ENCODE results near the gene ZNF521. TPM values are rescaled to one million over a fixed set of nuclear protein-coding genes. Genes with fewer than 3 reads are reported as not detected.

Gene ZNF521
- total RNA-seq, 2 experiments from 2014 or later = 0.85 to 2.8 TPM

GRCh38 chr18:25284281-25284680, 67.7 kb downstream of the ZNF521 start:
- H4K20me1 ChIP-seq (ENCODE audit: insufficient read depth, low read length) = no peaks in the 10 kb centered on the region
- BruUV-seq (replicated peaks) = no TSS peak
- no peak overlapping the region for H3K4me3 ChIP-seq (ENCODE audit: low read depth, low read length, poor library complexity, severe bottlenecking)
- H3K27ac ChIP-seq (ENCODE audit: low read depth, low read length, poor library complexity, severe bottlenecking) = no peak overlapping the region
- TF ChIP-seq EZH2phosphoT487 (IDR thresholded peaks at IDR 0.05; ENCODE audit: borderline replicate concordance, low read depth, low read length) = no peak
- no peak for TF ChIP-seq CTCF (conservative IDR thresholded peaks at IDR 0.05; ENCODE audit: low read length)
- POLR2A ChIA-PET = no interaction called here
- no peak overlapping the region for H2AFZ ChIP-seq (ENCODE audit: low read length)
- no peaks in the 10 kb centered on the region for H3K36me3 ChIP-seq (ENCODE audit: insufficient read depth, low read length)
- no peaks in the 10 kb centered on the region for H3K79me2 ChIP-seq (ENCODE audit: insufficient read depth, low read depth, low read length)
- H3K4me2 ChIP-seq (ENCODE audit: low read length) = no peak overlapping the region
- no peaks in the 10 kb centered on the region for H3K4me1 ChIP-seq (ENCODE audit: insufficient read depth, low read length, poor library complexity, severe bottlenecking)
- CTCF ChIA-PET (ENCODE audit: unreplicated experiment) = no interaction called here
- H3K9me2 ChIP-seq (ENCODE audit: insufficient read depth, low read length) = no peaks in the 10 kb centered on the region
- intact Hi-C loops (cut with micrococcal nuclease; ENCODE audit: unreplicated experiment) = no loop called here
- DNase-seq (ENCODE audit: low spot score) = no peak
- no peaks in the 10 kb centered on the region for H3K9me3 ChIP-seq (ENCODE audit: low read length)

- no peak overlapping the region for H3K4me2 ChIP-seq (ENCODE audit: low read length)
- TF ChIP-seq CTCF (conservative IDR thresholded peaks at IDR 0.05; ENCODE audit: low read length) (no peak), EZH2phosphoT487 (IDR thresholded peaks at IDR 0.05; ENCODE audit: borderline replicate concordance, low read depth, low read length) (no peak)
- BruUV-seq (replicated peaks) = no TSS peak
- DNase-seq (ENCODE audit: low spot score) = no peak
- ChIA-PET CTCF (ENCODE audit: unreplicated experiment) (no interaction called here), POLR2A (interaction anchor here (0.5 to 0.6 kb wide), 4 partner anchors 15 to 512 kb away, joined by 3 to 4 read pairs (median 4); no protein-coding TSS in a partner anchor)
- no peak overlapping the region for H2AFZ ChIP-seq (ENCODE audit: low read length)
- no peaks in the 10 kb centered on the region for H3K79me2 ChIP-seq (ENCODE audit: insufficient read depth, low read depth, low read length)
- intact Hi-C loops (cut with micrococcal nuclease; ENCODE audit: unreplicated experiment) = no loop called here
- no peaks in the 10 kb centered on the region for H3K9me2 ChIP-seq (ENCODE audit: insufficient read depth, low read length)
- no peaks in the 10 kb centered on the region for H4K20me1 ChIP-seq (ENCODE audit: insufficient read depth, low read length)
- no peaks in the 10 kb centered on the region for H3K36me3 ChIP-seq (ENCODE audit: insufficient read depth, low read length)
- no peak overlapping the region for H3K27ac ChIP-seq (ENCODE audit: low read depth, low read length, poor library complexity, severe bottlenecking)
- no peak overlapping the region for H3K4me3 ChIP-seq (ENCODE audit: low read depth, low read length, poor library complexity, severe bottlenecking)
- no peaks in the 10 kb centered on the region for H3K9me3 ChIP-seq (ENCODE audit: low read length)
- H3K4me1 ChIP-seq (ENCODE audit: insufficient read depth, low read length, poor library complexity, severe bottlenecking) = no peaks in the 10 kb centered on the region
Measured at GRCh38 chr18:25283781-25284180, 68.2 kb downstream of the ZNF521 start.

GRCh38 chr18:25282896-25283703, 68.9 kb downstream of the ZNF521 start:
- TF ChIP-seq CTCF (conservative IDR thresholded peaks at IDR 0.05; ENCODE audit: low read length) = no peak
- TF ChIP-seq EZH2phosphoT487 (IDR thresholded peaks at IDR 0.05; ENCODE audit: borderline replicate concordance, low read depth, low read length) = no peak
- Histone ChIP-seq H3K4me3 (ENCODE audit: low read depth, low read length, poor library complexity, severe bottlenecking) (no peak overlapping the region), H3K36me3 (ENCODE audit: insufficient read depth, low read length) (no peaks in the 10 kb centered on the region), H4K20me1 (ENCODE audit: insufficient read depth, low read length) (no peaks in the 10 kb centered on the region), H3K9me3 (ENCODE audit: low read length) (no peaks in the 10 kb centered on the region), H3K4me1 (ENCODE audit: insufficient read depth, low read length, poor library complexity, severe bottlenecking) (no peaks in the 10 kb centered on the region), H3K4me2 (ENCODE audit: low read length) (no peak overlapping the region), H3K27ac (ENCODE audit: low read depth, low read length, poor library complexity, severe bottlenecking) (no peak overlapping the region), H2AFZ (ENCODE audit: low read length) (no peak overlapping the region), H3K9me2 (ENCODE audit: insufficient read depth, low read length) (no peaks in the 10 kb centered on the region), H3K79me2 (ENCODE audit: insufficient read depth, low read depth, low read length) (no peaks in the 10 kb centered on the region)
- no TSS peak for BruUV-seq (replicated peaks)
- no peak for DNase-seq (ENCODE audit: low spot score)
- intact Hi-C loops (cut with micrococcal nuclease; ENCODE audit: unreplicated experiment) = no loop called here
- ChIA-PET CTCF (ENCODE audit: unreplicated experiment) (no interaction called here), POLR2A (interaction anchor here (0.5 to 0.6 kb wide), 4 partner anchors 15 to 511 kb away, joined by 3 to 4 read pairs (median 4); no protein-coding TSS in a partner anchor)

Data from OCI-LY7 (cell line).